A549 (cell line): ENCODE measurements around the gene APOBR. TPM values are rescaled to one million over a fixed set of nuclear protein-coding genes. Genes with fewer than 3 reads are reported as not detected.

Experiments
- ATAC-seq, 2 experiments: fragments of 200-7000 bp in 1 of 2; fragments of >200 bp in 1 of 2; cut with Nextera tagmentation in 1 of 2; cut with Tn5 transposase in 1 of 2; 3 replicates each; pipeline versions ENCODE4 v1.8.0 to v1.9.1; 2018 to 2020; ENCODE audit warnings: mild to moderate bottlenecking in 1 of 2, moderate library complexity in 1 of 2
- CTCF ChIA-PET: fragments of 300-600 bp; sonication (Branson Sonifier 250); formaldehyde crosslinking; extraction: SDS; loops from one replicate; lab custom pipeline; 2021; ENCODE audit warnings: antibody characterized with exemption, inconsistent platforms; lab: Yijun Ruan, JAX
- POLR2A ChIA-PET: fragments of 350-600 bp; formaldehyde crosslinking; extraction: SDS; loops from one replicate; lab custom pipeline; 2021; ENCODE audit warnings: antibody characterized with exemption, inconsistent platforms; lab: Yijun Ruan, JAX
- DNase-seq, 2 experiments: peaks; one replicate each; pipeline versions ENCODE4 v3.0.0 to v3.0.0-alpha.2; 2011 to 2016; ENCODE audit warnings: low read depth in 1 of 2, low spot score in 1 of 2
- FAIRE-seq: peaks from 2 replicates; lab custom pipeline; 2011; peaks lifted over from hg19 to GRCh38; lab: Jason Lieb, UNC
- H3K27ac ChIP-seq, 2 experiments: fragments of >200 bp; sonication (Bioruptor Twin); formaldehyde crosslinking; 3 replicates each; pipeline ENCODE4 v1.5.1; 2016 to 2017
- H3K4me1 ChIP-seq: fragments of >200 bp; sonication (Bioruptor Twin); formaldehyde crosslinking; 3 replicates; pipeline ENCODE4 v1.6.1; 2016
- H3K4me2 ChIP-seq: fragments of >200 bp; sonication (Bioruptor Twin); formaldehyde crosslinking; 3 replicates; pipeline ENCODE4 v1.6.1; 2016
- H3K4me3 ChIP-seq: fragments of >200 bp; sonication (Bioruptor Twin); formaldehyde crosslinking; 3 replicates; pipeline ENCODE4 v1.5.1; 2016
- H3K9me3 ChIP-seq: fragments of >200 bp; sonication (Bioruptor Twin); formaldehyde crosslinking; 3 replicates; pipeline ENCODE4 v1.6.1; 2016
- CBX2 ChIP-seq: fragments of 200-600 bp; sonication (generic); IDR thresholded peaks from 2 replicates; pipeline ENCODE4 v1.6.1; 2016; ENCODE audit warnings: low read depth, mild to moderate bottlenecking, borderline replicate concordance
- CBX8 ChIP-seq: fragments of 200-600 bp; sonication (generic); IDR thresholded peaks from 2 replicates; pipeline ENCODE4 v1.6.1; 2016
- CHD4 ChIP-seq: fragments of 200-600 bp; sonication (generic); IDR thresholded peaks from 2 replicates; pipeline ENCODE4 v1.6.1; 2016; ENCODE audit warnings: antibody characterized with exemption, mild to moderate bottlenecking, borderline replicate concordance
- ESRRA ChIP-seq: fragments of 150-350 bp; IDR thresholded peaks from 2 replicates; pipeline ENCODE4 v1.6.1; 2014; ENCODE audit warnings: mild to moderate bottlenecking, low read length, borderline replicate concordance
- FOSB ChIP-seq: fragments of 250-450 bp; sonication (Bioruptor Pico); IDR thresholded peaks from 2 replicates; pipeline ENCODE4 v1.5.0; 2020; ENCODE audit warnings: mild to moderate bottlenecking, moderate library complexity
- FOXS1 ChIP-seq: fragments of 250-450 bp; sonication (Bioruptor Pico); IDR thresholded peaks from 2 replicates; pipeline ENCODE4 v1.5.0; 2020; ENCODE audit warnings: mild to moderate bottlenecking, moderate library complexity
- GATA3 ChIP-seq: IDR thresholded peaks from 2 replicates; pipeline ENCODE4 v1.6.1; 2012; ENCODE audit warnings: borderline replicate concordance
- HOXA7 ChIP-seq: fragments of 250-450 bp; sonication (Bioruptor Pico); IDR thresholded peaks from 2 replicates; pipeline ENCODE4 v1.5.0; 2020; ENCODE audit warnings: mild to moderate bottlenecking, moderate library complexity
- JUN ChIP-seq, 2 experiments: fragments of >200 bp; sonication (Bioruptor Twin); formaldehyde crosslinking; IDR thresholded peaks; 2 replicates in 1 of 2; 3 replicates in 1 of 2; pipeline ENCODE4 v1.6.1; 2016 to 2017
- KDM1A ChIP-seq: fragments of 200-600 bp; sonication (generic); IDR thresholded peaks from 2 replicates; pipeline ENCODE4 v1.6.1; 2016; ENCODE audit warnings: low read depth, mild to moderate bottlenecking
- KDM5A ChIP-seq: fragments of 200-600 bp; sonication (generic); IDR thresholded peaks from 2 replicates; pipeline ENCODE4 v1.6.1; 2016; ENCODE audit warnings: antibody characterized with exemption, mild to moderate bottlenecking
- MAFK ChIP-seq: fragments of 450-650 bp; IDR thresholded peaks from 2 replicates; pipeline ENCODE4 v1.6.1; 2014; ENCODE audit not compliant: partially characterized antibody
- MYC ChIP-seq: IDR thresholded peaks from 2 replicates; pipeline ENCODE4 v1.6.1; 2012; ENCODE audit warnings: mild to moderate bottlenecking, inconsistent platforms, low read length, improper control_type of control experiment, borderline replicate concordance
- NFE2L2 ChIP-seq: fragments of 150-350 bp; conservative IDR thresholded peaks from 2 replicates; pipeline ENCODE4 v1.6.1; 2014; ENCODE audit warnings: low read length
- NR3C1 ChIP-seq: fragments of >200 bp; sonication (Bioruptor Twin); formaldehyde crosslinking; IDR thresholded peaks from 3 replicates; pipeline ENCODE4 v1.6.1; 2017
- PHF8 ChIP-seq: fragments of 200-600 bp; sonication (generic); IDR thresholded peaks from 2 replicates; pipeline ENCODE4 v1.6.1; 2016; ENCODE audit warnings: low read depth, mild to moderate bottlenecking, antibody characterized with exemption, moderate library complexity, borderline replicate concordance
- POLR2AphosphoS2 ChIP-seq: conservative IDR thresholded peaks from 2 replicates; pipeline ENCODE4 v1.6.1; 2012; ENCODE audit warnings: low read length, improper control_type of control experiment, inconsistent platforms
- RAD21 ChIP-seq, 2 experiments: fragments of >200 bp in 1 of 2; sonication (Bioruptor Twin) in 1 of 2; formaldehyde crosslinking in 1 of 2; IDR thresholded peaks in 1 of 2; conservative IDR thresholded peaks in 1 of 2; 2 replicates in 1 of 2; 3 replicates in 1 of 2; pipeline ENCODE4 v1.6.1; 2012 to 2018; ENCODE audit warnings: inconsistent platforms in 1 of 2
- RCOR1 ChIP-seq: fragments of 150-350 bp; IDR thresholded peaks from 2 replicates; pipeline ENCODE4 v1.6.1; 2014; ENCODE audit warnings: antibody characterized with exemption, low read length, low read depth
- REST ChIP-seq: fragments of 200-600 bp; sonication (generic); IDR thresholded peaks from 2 replicates; pipeline ENCODE4 v1.6.1; 2016; ENCODE audit warnings: antibody characterized with exemption, mild to moderate bottlenecking, moderate library complexity
- SMC3 ChIP-seq: fragments of >200 bp; sonication (Bioruptor Twin); formaldehyde crosslinking; IDR thresholded peaks from 3 replicates; pipeline ENCODE4 v1.6.1; 2018; ENCODE audit warnings: inconsistent platforms
- SREBF2 ChIP-seq: fragments of 450-650 bp; IDR thresholded peaks from 2 replicates; pipeline ENCODE4 v1.6.1; 2014; ENCODE audit warnings: mild to moderate bottlenecking, moderate library complexity
- TFCP2L1 ChIP-seq: fragments of 250-450 bp; sonication (Bioruptor Pico); IDR thresholded peaks from 2 replicates; pipeline ENCODE4 v1.5.0; 2021; ENCODE audit warnings: mild to moderate bottlenecking
- ZC3H11A ChIP-seq: fragments of 450-650 bp; IDR thresholded peaks from 2 replicates; pipeline ENCODE4 v1.6.1; 2014; ENCODE audit warnings: antibody characterized with exemption, mild to moderate bottlenecking
- WGBS: methylation state at CpG from one replicate; pipeline ENCODE4 v1.1.6; 2017; ENCODE audit errors: missing lambda C conversion rate; 5-methylcytosine and 5-hydroxymethylcytosine counted together
- polyA plus RNA-seq, 4 experiments: library from polyadenylated mRNA; depleted of rRNA in 3 of 4; stranded (reverse); fragments of >200 nt; fragmentation: RNase III in 1 of 4; extraction: RNeasy Plus Mini Kit Qiagen cat#74134 plus additional on column Dnase treatment in 1 of 4; gene quantifications; 2 replicates in 3 of 4; 3 replicates in 1 of 4; pipeline ENCODE4 v1.2.3, GENCODE V29; 2011 to 2017

Gene APOBR
- polyA plus RNA-seq, 2 of the 4 experiments (the other 2 are of a cell fraction), result 0.01 to 0.08 TPM

- Histone ChIP-seq H3K9me3 (no peaks in the 10 kb centered on the region), H3K27ac (no peak overlapping the region), H3K4me1 (no peaks in the 10 kb centered on the region), H3K4me3 (no peak overlapping the region), H3K4me2 (no peak overlapping the region)
- DNase-seq, result no peak
- no peak for TF ChIP-seq NR3C1
- TF ChIP-seq SMC3, result no peak
- TF ChIP-seq KDM5A, result no peak
- no peak for TF ChIP-seq HOXA7 (CRISPR knock-in tag)
- no peak for TF ChIP-seq JUN (IDR thresholded peaks at IDR 0.05)
- TF ChIP-seq CBX8, result no peak
- no peak for TF ChIP-seq KDM1A
- no peak for TF ChIP-seq PHF8
- no peak for TF ChIP-seq ESRRA
- TF ChIP-seq FOXS1 (CRISPR knock-in tag), result no peak
- no peak for TF ChIP-seq MYC
- TF ChIP-seq REST, result no peak
- TF ChIP-seq CBX2, result no peak
- TF ChIP-seq MAFK, result no peak
- TF ChIP-seq RCOR1, result no peak
- no peak for TF ChIP-seq POLR2AphosphoS2
- no peak for TF ChIP-seq RAD21 (conservative IDR thresholded peaks at IDR 0.05 in 1 of 2, IDR thresholded peaks at IDR 0.05 in 1 of 2)
- no peak for TF ChIP-seq CHD4
- no peak for ATAC-seq
- no peak for FAIRE-seq
- 81% methylated on average over 3 of the region's 3 CpGs for WGBS
- CTCF ChIA-PET, result no interaction called here
- POLR2A ChIA-PET, result no interaction called here
Observed at GRCh38 chr16:28511031-28511430, 16.6 kb downstream of the APOBR start.

GRCh38 chr16:28511801-28512789 is 17.7 kb downstream of the APOBR start:
- POLR2A ChIA-PET, result no interaction called here
- FAIRE-seq (no peak), ATAC-seq (no peak), DNase-seq (no peak)
- H3K4me3 ChIP-seq, result no peak overlapping the region
- TF ChIP-seq TFCP2L1 (CRISPR knock-in tag), result no peak
- no peak for TF ChIP-seq HOXA7 (CRISPR knock-in tag)
- TF ChIP-seq FOSB (CRISPR knock-in tag), result no peak
- TF ChIP-seq REST, result no peak
- no peak for TF ChIP-seq NFE2L2
- no peak for TF ChIP-seq ZC3H11A
- no peak for TF ChIP-seq SREBF2
- TF ChIP-seq MAFK, result no peak
- TF ChIP-seq GATA3, result no peak
- H3K4me1 ChIP-seq, result 0 out of 3 replicates have a peak, but pooled peaks cover 3% of the 10 kb centered on the region
- 82% methylated on average over 21 of the region's 21 CpGs for WGBS
- H3K4me2 ChIP-seq, result no peak overlapping the region
- no peak overlapping the region for H3K27ac ChIP-seq
- CTCF ChIA-PET, result no interaction called here
- no peaks in the 10 kb centered on the region for H3K9me3 ChIP-seq
